Urothelium cell line (cell line): ENCODE data around the gene CDH5.
A peak's percentile ranks its signal among the peaks of the same experiment; 100 is the strongest.
"Not testable (repeated sequence)": the region's sequence is repeated elsewhere in the genome, so short reads cannot be mapped to it uniquely, and the experiment has no call there.

Source experiments
- DNase-seq: peaks from one replicate; pipeline ENCODE4 v3.0.0; 2011; ENCODE audit warnings: low spot score, mixed read lengths
- FAIRE-seq: peaks from 2 replicates; lab custom pipeline; 2011; peaks lifted over from hg19 to GRCh38; lab: Jason Lieb, UNC

CDH5 gene

GRCh38 chr16:66366433-66367299, at the start of gene CDH5:
Gene CDH5 (plus strand): TSS chr16:66366691. CDS start chr16:66379338, 12,647 bp downstream.
- no peak for DNase-seq
- no peak for FAIRE-seq

GRCh38 chr16:66318505-66318904, 48.0 kb upstream of the CDH5 start:
- DNase-seq (no peak), FAIRE-seq (no peak)

- FAIRE-seq (no peak), DNase-seq (no peak)
These were observed 45.7 kb upstream of the CDH5 start for GRCh38 chr16:66320774-66321173.

GRCh38 chr16:66322174-66322573, 44.3 kb upstream of the CDH5 start:
- DNase-seq (no peak), FAIRE-seq (no peak)

GRCh38 chr16:66324815-66325515, 41.5 kb upstream of the CDH5 start:
- no peak for FAIRE-seq

GRCh38 chr16:66325717-66326376, 40.6 kb upstream of the CDH5 start:
- FAIRE-seq (no peak), DNase-seq (no peak)

More at GRCh38 chr16:66324815-66325515, 41.5 kb upstream of the CDH5 start:
- DNase-seq: peak; percentile 66

GRCh38 chr16:66326991-66327513, 39.4 kb upstream of the CDH5 start:
- DNase-seq: no peak

GRCh38 chr16:66328282-66328681, 38.2 kb upstream of the CDH5 start:
- no peak for DNase-seq
- no peak for FAIRE-seq

More at GRCh38 chr16:66326991-66327513, 39.4 kb upstream of the CDH5 start:
- FAIRE-seq: no peak

- DNase-seq, FAIRE-seq: not testable (repeated sequence)
These were observed 35.0 kb upstream of the CDH5 start for GRCh38 chr16:66331464-66331863.

- no peak for DNase-seq
- no peak for FAIRE-seq
These were observed 33.6 kb upstream of the CDH5 start for GRCh38 chr16:66332634-66333610.

- FAIRE-seq: no peak
These were observed 31.5 kb upstream of the CDH5 start for GRCh38 chr16:66334853-66335574.

GRCh38 chr16:66335704-66336329, 30.7 kb upstream of the CDH5 start:
- DNase-seq (peak; percentile 83), FAIRE-seq (peak; percentile 67)

More at GRCh38 chr16:66334853-66335574, 31.5 kb upstream of the CDH5 start:
- DNase-seq: no peak

GRCh38 chr16:66337463-66338188, 28.9 kb upstream of the CDH5 start:
- DNase-seq (no peak), FAIRE-seq (no peak)

GRCh38 chr16:66342294-66342900, 24.1 kb upstream of the CDH5 start:
- peak; percentile 61 for DNase-seq
- FAIRE-seq: no peak

GRCh38 chr16:66344533-66345145, 21.9 kb upstream of the CDH5 start:
- FAIRE-seq (no peak), DNase-seq (peak; percentile 45)

GRCh38 chr16:66346221-66346620, 20.3 kb upstream of the CDH5 start:
- FAIRE-seq: no peak
- no peak for DNase-seq

- FAIRE-seq (peak; percentile 17), DNase-seq (no peak)
These were observed 14.2 kb upstream of the CDH5 start for GRCh38 chr16:66352304-66352703.
